Fibroblast of gingiva (primary cell): ENCODE measurements around the gene PDCD4.

ENCODE experiments used
- DNase-seq: peaks from one replicate; pipeline ENCODE4 v3.0.0-alpha.2; 2011; ENCODE audit warnings: low read depth

PDCD4 gene

DNA sequence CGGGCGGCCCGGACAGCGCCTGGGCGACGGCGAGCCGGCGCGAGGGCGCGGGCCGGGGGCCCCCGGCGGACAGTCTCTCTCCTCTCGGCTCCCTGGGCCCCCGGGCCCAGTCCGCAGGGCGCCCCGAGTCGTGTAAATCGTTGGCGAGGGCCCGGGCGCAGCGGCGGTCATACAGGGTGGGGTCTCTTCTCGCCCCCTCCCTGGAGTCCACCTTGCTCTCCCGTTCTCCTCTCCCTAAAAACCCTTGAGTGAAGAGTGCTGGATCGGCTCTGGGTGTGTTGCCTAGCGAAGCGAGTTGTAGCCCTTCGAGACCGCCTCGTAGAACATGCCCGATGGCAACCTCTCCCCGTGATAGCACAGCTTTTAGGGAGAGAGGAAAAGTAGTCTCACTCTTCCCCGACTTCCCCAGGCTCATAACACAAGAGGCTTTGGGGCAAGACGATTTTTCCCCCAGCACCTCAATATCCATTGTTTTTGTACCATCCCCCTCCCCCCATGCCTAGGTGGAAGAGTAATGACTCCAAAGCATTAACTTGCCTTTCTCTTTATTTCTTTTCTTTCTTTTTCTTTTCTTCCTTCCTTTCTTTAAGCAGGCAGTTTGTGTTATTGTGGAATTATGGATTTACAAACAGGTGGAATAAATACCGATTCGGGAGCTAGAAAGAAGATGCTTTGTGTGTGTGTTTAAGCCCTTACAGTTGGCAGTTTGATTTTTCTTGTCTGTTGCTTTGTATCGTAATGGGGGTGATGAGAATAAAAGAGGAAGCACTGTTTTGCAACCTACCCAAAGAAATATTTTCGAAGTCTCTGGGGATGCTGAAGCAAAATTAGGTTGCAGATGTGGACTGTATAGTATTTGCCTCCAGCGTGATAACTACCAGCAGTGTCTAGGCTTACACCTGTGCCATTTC lies 48.5 kb downstream of the PDCD4 start:
- peak; percentile 73 for DNase-seq

DNA sequence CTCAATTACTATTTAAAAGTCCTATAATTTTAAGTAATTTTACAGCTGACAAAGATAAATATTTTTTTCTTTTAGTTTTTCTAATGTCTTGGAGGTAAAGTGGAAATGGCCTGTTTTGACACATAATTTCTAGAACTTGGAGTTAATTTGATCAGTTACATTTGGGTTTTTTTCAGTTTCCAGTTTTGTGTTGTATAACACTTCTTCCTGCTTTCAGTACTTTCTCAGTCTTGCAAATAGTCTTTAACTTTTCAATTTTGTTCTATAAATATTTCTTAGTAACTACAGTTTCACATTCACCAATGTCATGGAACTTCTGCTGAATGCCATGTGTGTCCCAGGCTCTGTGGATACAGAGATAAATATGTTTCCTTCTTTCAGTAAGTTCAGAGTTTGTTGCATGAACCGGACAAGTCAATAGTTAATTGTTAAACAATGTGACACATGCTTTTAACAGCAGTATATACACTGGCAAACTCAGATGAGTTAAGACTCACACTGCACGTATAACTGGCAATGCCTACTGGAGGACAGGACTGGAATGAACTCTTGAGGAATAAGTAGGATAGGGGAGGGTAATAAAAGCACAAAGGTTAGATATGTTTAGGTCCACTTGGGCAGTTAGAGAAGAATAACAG lies 52.2 kb downstream of the PDCD4 start:
- no peak for DNase-seq

DNA sequence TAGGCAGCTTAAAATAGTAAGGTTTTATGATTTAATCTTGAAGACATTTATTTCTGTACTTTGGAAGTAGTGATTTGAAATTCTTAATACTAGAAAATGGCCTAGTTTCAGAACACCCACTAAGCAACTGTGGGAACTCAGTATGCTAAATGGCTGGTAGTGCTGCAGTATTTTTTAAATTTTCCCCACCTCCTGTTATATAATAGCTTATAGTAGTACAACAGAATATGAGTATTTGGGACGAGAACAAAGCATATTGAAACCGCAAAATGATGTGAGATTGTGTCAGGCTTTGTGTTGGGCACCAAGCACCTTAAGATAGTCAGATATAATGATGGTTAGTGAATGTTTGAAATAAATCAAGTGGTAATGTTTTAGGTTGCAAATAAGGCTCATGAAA lies 55.7 kb downstream of the PDCD4 start:
- DNase-seq: no peak

DNA sequence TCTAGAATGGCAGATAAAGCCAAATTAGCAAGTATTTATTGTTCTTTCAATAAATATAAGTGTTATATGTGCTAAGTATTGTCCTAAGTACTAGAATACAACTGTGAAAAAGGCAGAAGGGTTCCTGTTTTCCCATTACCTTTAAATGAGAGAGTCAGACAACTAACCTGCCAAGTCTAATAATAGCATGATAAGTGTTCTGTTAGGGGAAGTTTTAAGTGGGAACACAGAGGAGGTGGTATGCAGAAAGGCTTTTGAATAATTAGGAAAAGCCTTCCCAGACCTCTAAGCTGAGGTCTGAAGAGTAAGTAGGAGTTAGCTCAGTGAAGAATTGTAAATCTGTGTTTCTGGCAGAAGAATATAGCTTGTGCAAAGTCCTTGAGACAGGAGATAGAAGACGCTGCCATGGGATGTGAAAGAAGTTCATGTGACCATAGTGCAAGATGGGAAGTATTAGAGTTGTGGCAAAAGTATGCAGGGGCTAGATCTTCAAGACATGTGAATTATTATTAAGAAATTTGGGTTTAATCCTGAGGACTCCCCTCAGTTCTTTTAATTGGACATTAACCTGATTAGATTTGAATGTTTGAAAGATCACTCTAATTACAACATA lies 60.1 kb downstream of the PDCD4 start:
- DNase-seq: no peak

DNA sequence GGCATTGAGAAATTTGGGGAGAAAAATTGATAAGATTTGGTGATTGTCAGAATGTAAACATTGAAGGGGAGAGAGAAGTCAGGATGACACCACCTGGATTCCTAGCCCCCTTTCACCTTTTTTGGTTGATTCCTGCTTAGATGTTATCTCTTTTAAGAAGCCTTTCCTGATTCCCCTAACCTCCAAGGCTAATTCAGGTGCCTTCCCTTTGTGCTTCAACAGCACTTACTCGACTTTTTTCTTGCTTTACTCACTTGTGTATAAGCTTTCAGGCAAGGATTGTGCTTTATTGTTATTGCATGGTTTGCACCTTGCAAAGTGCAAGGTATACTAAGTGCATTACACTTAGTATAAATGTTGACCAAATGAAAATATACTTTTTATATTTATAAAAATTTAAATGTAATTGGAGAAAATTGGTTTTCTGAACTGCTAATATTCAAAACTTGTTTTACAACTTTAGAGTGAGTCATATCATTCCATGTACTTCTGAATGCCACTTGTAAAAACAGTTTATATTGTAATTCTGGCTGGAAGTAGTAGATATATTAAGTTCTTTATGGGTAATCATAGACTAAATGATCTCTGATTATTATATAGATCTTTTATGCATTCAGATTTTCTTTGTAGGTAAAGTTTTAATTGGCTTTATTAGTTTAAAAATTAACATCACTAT lies 60.9 kb downstream of the PDCD4 start:
- DNase-seq: no peak

DNA sequence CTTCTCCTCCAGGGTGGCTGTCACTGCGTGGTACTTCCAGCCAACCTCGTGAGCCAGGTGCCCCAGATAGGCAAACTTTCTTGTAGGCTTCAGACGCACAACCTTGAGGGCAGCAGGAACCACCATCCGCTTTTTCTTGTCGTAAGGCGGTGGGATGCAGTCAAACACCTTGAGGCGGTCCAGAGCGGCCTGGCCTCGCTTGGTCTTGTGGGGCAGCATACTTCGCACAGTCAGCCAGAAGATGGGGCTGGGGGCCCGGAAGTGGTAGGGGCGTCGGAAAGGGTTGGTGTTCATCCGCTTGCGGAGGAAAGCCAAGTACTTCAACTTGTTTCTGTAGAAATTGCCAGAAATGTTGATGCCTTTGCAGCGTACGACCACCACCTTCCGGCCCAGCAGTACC lies 65.0 kb downstream of the PDCD4 start:
- DNase-seq: no peak

DNA sequence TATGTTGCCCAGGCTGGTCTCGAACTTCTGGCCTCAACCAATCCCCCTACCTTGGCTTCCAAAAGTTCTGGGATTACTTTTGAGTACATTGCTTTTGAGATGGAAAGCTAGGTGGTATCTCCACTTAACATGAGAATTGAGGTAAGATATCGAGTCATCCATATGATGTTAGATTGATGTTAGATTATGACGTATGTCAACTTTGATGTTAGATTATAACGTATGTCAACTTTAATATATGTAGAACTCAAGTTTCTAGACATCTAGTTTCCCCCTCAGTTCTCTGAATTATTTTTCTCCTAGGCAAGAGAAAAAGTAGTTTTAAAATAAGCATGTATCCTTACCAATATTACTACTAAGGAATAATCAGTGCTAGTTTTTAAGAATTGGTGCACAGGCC lies 67.7 kb downstream of the PDCD4 start:
- DNase-seq: no peak

DNA sequence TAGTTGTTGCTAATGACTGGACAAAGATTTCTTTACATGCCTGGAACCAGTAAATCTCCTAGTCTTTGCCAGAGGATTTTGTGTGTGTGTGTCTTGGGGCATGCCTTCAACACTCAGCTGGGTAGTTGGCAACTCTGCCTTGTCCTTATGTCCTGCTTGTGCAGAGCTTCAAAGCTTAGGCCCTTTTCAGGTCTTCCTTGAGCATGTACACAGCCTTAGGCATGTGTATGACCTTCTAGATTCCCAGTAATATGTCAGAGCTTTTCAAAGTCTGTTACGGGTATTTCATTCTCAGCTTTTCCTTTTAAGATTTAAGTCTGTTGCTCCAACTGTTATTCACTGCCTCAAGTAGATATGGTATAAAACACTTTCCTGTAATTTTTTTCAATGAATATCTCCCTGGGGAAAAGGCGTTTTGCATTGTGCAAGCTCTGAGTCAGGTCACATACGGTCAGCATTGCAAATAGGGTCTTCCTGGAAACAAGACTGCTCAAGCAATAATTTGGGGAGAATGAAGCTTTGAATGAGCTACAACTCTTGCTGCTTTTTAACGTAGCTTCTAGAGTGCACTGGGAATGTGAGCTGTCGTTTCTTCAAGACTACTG lies 73.2 kb downstream of the PDCD4 start:
- peak; percentile 74 for DNase-seq

DNA sequence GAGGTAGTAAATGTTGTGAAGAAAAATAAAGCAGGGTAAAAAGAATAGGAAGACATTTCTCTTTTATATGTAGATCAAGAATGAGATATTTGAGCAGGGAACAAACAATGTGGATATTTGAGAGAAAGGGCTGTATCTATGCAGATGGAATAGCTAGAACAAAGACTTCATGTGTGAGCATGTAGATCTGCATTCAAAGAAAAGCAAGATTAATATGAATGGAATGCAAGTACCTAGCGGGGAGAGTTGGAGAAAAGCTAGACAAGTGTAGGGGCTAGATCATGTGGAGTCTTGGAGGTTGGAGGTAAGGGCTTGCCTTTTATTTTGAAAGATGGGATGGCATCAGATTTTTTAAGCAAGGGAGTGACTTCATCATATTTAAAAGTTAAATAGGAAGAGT lies 74.8 kb downstream of the PDCD4 start:
- no peak for DNase-seq

DNA sequence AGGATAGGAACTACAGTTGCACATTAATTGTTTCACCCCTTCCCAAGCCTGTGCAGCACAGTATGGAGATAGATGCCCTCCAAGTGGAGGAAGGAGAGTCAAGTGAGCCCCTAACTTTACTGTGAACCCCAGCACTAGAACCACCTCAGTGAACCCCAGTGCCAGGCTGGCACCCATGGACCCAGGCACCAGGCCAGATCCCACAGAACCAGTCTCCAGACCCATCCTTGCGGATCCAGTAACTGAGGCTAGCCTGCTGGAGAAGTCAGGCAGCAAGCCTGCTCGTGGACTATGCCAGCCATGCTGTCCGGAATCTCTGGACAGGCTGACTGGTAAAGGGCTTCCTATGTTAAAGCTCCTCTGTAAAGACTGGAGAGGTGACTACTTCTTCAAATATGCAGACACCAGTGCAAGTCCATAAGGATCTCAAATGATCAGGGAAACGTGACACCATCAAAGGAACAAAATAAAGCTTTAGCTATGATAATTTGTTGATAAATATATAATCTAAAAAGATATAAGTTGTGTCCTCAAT lies 75.4 kb downstream of the PDCD4 start:
- no peak for DNase-seq
